Fibroblast of mammary gland (primary cell): Measurements from ENCODE around the gene LY9.

Experiments
- DNase-seq: peaks from one replicate; pipeline ENCODE4 v3.0.0-alpha.2; 2010; ENCODE audit warnings: low read depth
- H3K4me3 ChIP-seq: 2 replicates; pipeline ENCODE4 v1.5.1; 2011; ENCODE audit warnings: low read depth, mild to moderate bottlenecking, low read length, moderate library complexity; ENCODE audit not compliant: control insufficient read depth
- CTCF ChIP-seq: conservative IDR thresholded peaks from 2 replicates; pipeline ENCODE4 v1.5.1; 2011; ENCODE audit warnings: low read depth, low read length, inconsistent platforms; ENCODE audit not compliant: control insufficient read depth, insufficient read depth

The LY9 gene

GRCh38 chr1:160789702-160790611 lies 6.0 kb upstream of the LY9 start:
- TF ChIP-seq CTCF = no peak
- DNase-seq = no peak
- no peak overlapping the region for H3K4me3 ChIP-seq

- no peak for DNase-seq
- no peak for TF ChIP-seq CTCF
- H3K4me3 ChIP-seq = no peak overlapping the region
Measured at GRCh38 chr1:160794376-160794775, 1.6 kb upstream of the LY9 start.

GRCh38 chr1:160797271-160797709 lies 1.3 kb downstream of the LY9 start:
- H3K4me3 ChIP-seq = no peak overlapping the region
- no peak for TF ChIP-seq CTCF
- DNase-seq = no peak

GRCh38 chr1:160797861-160798273 lies 1.9 kb downstream of the LY9 start:
- H3K4me3 ChIP-seq = no peak overlapping the region
- no peak for TF ChIP-seq CTCF
- DNase-seq = no peak

- no peak overlapping the region for H3K4me3 ChIP-seq
- DNase-seq = no peak
- TF ChIP-seq CTCF = no peak
Measured at GRCh38 chr1:160798439-160798838, 2.5 kb downstream of the LY9 start.

GRCh38 chr1:160799641-160800040 lies 3.7 kb downstream of the LY9 start:
- TF ChIP-seq CTCF = no peak
- H3K4me3 ChIP-seq = no peak overlapping the region
- DNase-seq = no peak

- no peak for TF ChIP-seq CTCF
- no peak for DNase-seq
- H3K4me3 ChIP-seq = no peak overlapping the region
Measured at GRCh38 chr1:160800142-160800541, 4.2 kb downstream of the LY9 start.
